Measurements from ENCODE around the gene RBL2. TPM values are rescaled to one million over a fixed set of nuclear protein-coding genes. Genes with fewer than 3 reads are reported as not detected.

Gene RBL2
- total and polyA plus RNA-seq, 9 of the 15 experiments (the other 6 are each of a cell fraction or from before 2014, with no cell fraction given): 7.8 to 76.3 (median 28.5) TPM

DNA sequence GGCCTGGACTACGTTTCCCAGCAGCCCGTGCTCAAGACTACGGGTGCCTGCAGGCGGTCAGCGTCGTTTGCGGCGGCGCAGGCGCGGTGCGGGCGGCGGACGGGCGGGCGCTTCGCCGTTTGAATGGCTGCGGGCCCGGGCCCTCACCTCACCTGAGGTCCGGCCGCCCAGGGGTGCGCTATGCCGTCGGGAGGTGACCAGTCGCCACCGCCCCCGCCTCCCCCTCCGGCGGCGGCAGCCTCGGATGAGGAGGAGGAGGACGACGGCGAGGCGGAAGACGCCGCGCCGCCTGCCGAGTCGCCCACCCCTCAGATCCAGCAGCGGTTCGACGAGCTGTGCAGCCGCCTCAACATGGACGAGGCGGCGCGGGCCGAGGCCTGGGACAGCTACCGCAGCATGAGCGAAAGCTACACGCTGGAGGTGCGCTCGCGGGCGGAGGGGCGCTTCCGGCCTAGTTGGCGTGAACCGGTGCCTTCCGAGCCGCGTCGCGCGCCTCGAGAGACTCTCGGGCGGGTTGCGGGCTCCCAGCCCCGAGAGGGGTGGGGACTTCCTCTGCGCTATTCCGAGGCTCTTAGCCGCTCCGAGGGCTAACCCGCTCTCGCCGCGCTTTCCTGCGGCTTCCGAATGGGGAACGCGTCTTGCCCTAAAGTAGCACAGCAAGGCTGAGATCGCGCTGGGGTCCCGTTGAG is at the start of gene RBL2 (continued):
- 0 out of 2 replicates have a peak, but pooled peaks have one; percentile 37 for TF ChIP-seq ESRRA (IDR thresholded peaks at IDR 0.05; ENCODE audit: borderline replicate concordance, low read depth)
- TF ChIP-seq, protein P1, sequence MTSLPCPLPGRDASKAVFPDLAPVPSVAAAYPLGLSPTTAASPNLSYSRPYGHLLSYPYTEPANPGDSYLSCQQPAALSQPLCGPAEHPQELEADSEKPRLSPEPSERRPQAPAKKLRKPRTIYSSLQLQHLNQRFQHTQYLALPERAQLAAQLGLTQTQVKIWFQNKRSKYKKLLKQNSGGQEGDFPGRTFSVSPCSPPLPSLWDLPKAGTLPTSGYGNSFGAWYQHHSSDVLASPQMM (CRISPR knock-in tag; IDR thresholded peaks at IDR 0.05): no peak
- TF ChIP-seq, protein P2, sequence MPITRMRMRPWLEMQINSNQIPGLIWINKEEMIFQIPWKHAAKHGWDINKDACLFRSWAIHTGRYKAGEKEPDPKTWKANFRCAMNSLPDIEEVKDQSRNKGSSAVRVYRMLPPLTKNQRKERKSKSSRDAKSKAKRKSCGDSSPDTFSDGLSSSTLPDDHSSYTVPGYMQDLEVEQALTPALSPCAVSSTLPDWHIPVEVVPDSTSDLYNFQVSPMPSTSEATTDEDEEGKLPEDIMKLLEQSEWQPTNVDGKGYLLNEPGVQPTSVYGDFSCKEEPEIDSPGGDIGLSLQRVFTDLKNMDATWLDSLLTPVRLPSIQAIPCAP (CRISPR knock-in tag; IDR thresholded peaks at IDR 0.05; ENCODE audit: borderline replicate concordance): no peak
- TF ChIP-seq, protein P3, sequence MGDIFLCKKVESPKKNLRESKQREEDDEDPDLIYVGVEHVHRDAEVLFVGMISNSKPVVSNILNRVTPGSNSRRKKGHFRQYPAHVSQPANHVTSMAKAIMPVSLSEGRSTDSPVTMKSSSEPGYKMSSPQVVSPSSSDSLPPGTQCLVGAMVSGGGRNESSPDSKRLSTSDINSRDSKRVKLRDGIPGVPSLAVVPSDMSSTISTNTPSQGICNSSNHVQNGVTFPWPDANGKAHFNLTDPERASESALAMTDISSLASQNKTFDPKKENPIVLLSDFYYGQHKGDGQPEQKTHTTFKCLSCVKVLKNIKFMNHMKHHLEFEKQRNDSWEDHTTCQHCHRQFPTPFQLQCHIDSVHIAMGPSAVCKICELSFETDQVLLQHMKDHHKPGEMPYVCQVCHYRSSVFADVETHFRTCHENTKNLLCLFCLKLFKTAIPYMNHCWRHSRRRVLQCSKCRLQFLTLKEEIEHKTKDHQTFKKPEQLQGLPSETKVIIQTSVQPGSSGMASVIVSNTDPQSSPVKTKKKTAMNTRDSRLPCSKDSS (IDR thresholded peaks at IDR 0.05; ENCODE audit: low read depth, partially characterized antibody): no peak
- TF ChIP-seq FUS (optimal IDR thresholded peaks at IDR 0.05; ENCODE audit: low read depth, low read length): peak; percentile 33
- peak in 1 of 2 experiments; percentile 64; a peak in 1 of 4 replicates for TF ChIP-seq TEAD1 (CRISPR knock-in tag; IDR thresholded peaks at IDR 0.05)
- no peak for TF ChIP-seq SMAD3 (CRISPR knock-in tag; conservative IDR thresholded peaks at IDR 0.05)
- TF ChIP-seq ETV5 (CRISPR knock-in tag; IDR thresholded peaks at IDR 0.05; ENCODE audit: low read depth): no peak
- no peak for TF ChIP-seq POLR2AphosphoS2 (IDR thresholded peaks at IDR 0.05; ENCODE audit: low read length)
- TF ChIP-seq NFE2L1 (tag; IDR thresholded peaks at IDR 0.05; ENCODE audit: borderline replicate concordance, low read depth): no peak
- no peak for TF ChIP-seq SMAD1 (IDR thresholded peaks at IDR 0.05; ENCODE audit: low read depth, low read length, partially characterized antibody)
- TF ChIP-seq SRSF9 (IDR thresholded peaks at IDR 0.05; ENCODE audit: borderline replicate concordance, low read depth, low read length): no peak
- TF ChIP-seq, protein P4, sequence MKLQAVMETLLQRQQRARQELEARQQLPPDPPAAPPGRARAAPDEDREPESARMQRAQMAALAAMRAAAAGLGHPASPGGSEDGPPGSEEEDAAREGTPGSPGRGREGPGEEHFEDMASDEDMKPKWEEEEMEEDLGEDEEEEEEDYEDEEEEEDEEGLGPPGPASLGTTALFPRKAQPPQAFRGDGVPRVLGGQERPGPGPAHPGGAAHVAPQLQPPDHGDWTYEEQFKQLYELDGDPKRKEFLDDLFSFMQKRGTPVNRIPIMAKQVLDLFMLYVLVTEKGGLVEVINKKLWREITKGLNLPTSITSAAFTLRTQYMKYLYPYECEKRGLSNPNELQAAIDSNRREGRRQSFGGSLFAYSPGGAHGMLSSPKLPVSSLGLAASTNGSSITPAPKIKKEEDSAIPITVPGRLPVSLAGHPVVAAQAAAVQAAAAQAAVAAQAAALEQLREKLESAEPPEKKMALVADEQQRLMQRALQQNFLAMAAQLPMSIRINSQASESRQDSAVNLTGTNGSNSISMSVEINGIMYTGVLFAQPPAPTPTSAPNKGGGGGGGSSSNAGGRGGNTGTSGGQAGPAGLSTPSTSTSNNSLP (IDR thresholded peaks at IDR 0.05; ENCODE audit: borderline replicate concordance, low read depth, low read length): no peak
- no peak for TF ChIP-seq ZNF644 (tag; IDR thresholded peaks at IDR 0.05; ENCODE audit: low read depth)
- TF ChIP-seq BCL6 (CRISPR knock-in tag; IDR thresholded peaks at IDR 0.05): no peak
- TF ChIP-seq CHCHD3 (CRISPR knock-in tag; IDR thresholded peaks at IDR 0.05): no peak
- TF ChIP-seq SNRNP70 (optimal IDR thresholded peaks at IDR 0.05; ENCODE audit: low read depth, low read length): no peak
- TF ChIP-seq ZNF3 (CRISPR knock-in tag; IDR thresholded peaks at IDR 0.05): no peak
- TF ChIP-seq STAT5A (IDR thresholded peaks at IDR 0.05; ENCODE audit: borderline replicate concordance, low read length): no peak
- 0 out of 2 replicates have a peak, but pooled peaks have one; percentile 62 for TF ChIP-seq NR4A1 (CRISPR knock-in tag; IDR thresholded peaks at IDR 0.05)
- no peak for TF ChIP-seq NR4A1 (tag; IDR thresholded peaks at IDR 0.05)
- no peak for TF ChIP-seq MYBL2 (IDR thresholded peaks at IDR 0.05; ENCODE audit: low read depth)
- no peak for TF ChIP-seq MYBL2 (CRISPR knock-in tag; IDR thresholded peaks at IDR 0.05; ENCODE audit: borderline replicate concordance)
- TF ChIP-seq, protein P5, sequence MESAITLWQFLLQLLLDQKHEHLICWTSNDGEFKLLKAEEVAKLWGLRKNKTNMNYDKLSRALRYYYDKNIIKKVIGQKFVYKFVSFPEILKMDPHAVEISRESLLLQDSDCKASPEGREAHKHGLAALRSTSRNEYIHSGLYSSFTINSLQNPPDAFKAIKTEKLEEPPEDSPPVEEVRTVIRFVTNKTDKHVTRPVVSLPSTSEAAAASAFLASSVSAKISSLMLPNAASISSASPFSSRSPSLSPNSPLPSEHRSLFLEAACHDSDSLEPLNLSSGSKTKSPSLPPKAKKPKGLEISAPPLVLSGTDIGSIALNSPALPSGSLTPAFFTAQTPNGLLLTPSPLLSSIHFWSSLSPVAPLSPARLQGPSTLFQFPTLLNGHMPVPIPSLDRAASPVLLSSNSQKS (CRISPR knock-in tag; IDR thresholded peaks at IDR 0.05): no peak
